ENCODE results near the gene AKR1C2. TPM values are rescaled to one million over a fixed set of nuclear protein-coding genes. Genes with fewer than 3 reads are reported as not detected.

Gene AKR1C2
- total and polyA plus RNA-seq, 9 of the 15 experiments (the other 6 are each of a cell fraction or from before 2014, with no cell fraction given) = 13.8 to 74.0 (median 30.5) TPM

DNA sequence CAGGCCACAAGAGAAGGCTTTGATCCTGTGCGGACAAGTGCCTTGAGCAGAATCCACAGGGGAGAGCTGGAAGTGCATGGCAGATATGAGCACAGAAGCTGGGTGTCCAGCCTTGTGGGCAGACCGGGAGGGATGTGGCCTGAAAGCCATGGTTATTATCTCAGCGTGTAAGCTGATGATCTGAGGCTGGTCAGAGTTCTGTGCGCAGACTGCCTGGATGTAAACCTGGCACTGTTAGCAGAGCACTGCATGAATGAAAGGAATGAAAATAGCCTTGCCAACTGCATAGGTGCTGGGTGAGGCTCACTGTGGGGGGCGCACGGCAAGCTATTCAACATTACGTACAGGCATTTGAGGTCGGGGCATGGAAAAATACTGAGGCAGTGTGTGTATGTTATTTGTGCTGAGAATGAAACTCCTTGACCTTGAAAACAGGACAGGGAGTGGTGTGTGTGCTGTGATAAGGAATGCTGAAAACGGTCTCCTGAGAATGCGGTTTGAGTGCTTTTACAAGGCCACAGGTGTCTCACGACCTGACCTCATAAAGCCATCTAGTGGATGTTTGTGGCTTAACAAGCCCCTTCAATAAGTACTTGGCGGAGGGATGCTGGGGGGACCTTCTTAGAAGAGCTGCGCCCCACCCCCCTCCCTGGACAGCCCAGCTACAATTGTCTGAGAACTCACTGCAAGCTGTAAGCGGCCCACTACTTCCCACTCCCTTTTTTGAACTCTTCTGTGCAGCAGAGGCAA is 21.8 kb downstream of the AKR1C2 start (continued):
- TF ChIP-seq, protein P1, sequence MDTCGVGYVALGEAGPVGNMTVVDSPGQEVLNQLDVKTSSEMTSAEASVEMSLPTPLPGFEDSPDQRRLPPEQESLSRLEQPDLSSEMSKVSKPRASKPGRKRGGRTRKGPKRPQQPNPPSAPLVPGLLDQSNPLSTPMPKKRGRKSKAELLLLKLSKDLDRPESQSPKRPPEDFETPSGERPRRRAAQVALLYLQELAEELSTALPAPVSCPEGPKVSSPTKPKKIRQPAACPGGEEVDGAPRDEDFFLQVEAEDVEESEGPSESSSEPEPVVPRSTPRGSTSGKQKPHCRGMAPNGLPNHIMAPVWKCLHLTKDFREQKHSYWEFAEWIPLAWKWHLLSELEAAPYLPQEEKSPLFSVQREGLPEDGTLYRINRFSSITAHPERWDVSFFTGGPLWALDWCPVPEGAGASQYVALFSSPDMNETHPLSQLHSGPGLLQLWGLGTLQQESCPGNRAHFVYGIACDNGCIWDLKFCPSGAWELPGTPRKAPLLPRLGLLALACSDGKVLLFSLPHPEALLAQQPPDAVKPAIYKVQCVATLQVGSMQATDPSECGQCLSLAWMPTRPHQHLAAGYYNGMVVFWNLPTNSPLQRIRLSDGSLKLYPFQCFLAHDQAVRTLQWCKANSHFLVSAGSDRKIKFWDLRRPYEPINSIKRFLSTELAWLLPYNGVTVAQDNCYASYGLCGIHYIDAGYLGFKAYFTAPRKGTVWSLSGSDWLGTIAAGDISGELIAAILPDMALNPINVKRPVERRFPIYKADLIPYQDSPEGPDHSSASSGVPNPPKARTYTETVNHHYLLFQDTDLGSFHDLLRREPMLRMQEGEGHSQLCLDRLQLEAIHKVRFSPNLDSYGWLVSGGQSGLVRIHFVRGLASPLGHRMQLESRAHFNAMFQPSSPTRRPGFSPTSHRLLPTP (IDR thresholded peaks at IDR 0.05; ENCODE audit: borderline replicate concordance, extremely low read depth, insufficient read length) = no peak
- TF ChIP-seq TEAD4 (IDR thresholded peaks at IDR 0.05; ENCODE audit: low read length) (peak; percentile 91), TEAD4 (CRISPR knock-in tag; IDR thresholded peaks at IDR 0.05; ENCODE audit: borderline replicate concordance) (no peak), SIX5 (IDR thresholded peaks at IDR 0.05; ENCODE audit: borderline replicate concordance in 1 of 2, insufficient read depth in 1 of 2, low read depth in 1 of 2, low read length in 2 of 2) (no peak), WHSC1 (IDR thresholded peaks at IDR 0.05; ENCODE audit: low read length) (no peak), ZBED1 (IDR thresholded peaks at IDR 0.05) (no peak), EGR1 (conservative IDR thresholded peaks at IDR 0.05) (no peak; the same call in 1 of the 2 replicates), RBM14 (IDR thresholded peaks at IDR 0.05; ENCODE audit: borderline replicate concordance, insufficient read depth, low read depth, low read length) (no peak), BCL6 (CRISPR knock-in tag; IDR thresholded peaks at IDR 0.05) (no peak), ZNF121 (CRISPR knock-in tag; conservative IDR thresholded peaks at IDR 0.05) (0 out of 2 replicates have a peak, but pooled peaks have one; percentile 16), ARHGAP35 (IDR thresholded peaks at IDR 0.05; ENCODE audit: partially characterized antibody) (no peak), PML (IDR thresholded peaks at IDR 0.05; ENCODE audit: low read length) (peak; percentile 45; the same call in 1 of the 2 replicates), KDM1A (IDR thresholded peaks at IDR 0.05) (peak; percentile 73 to 74; a peak in 3 of 4 replicates)
- TF ChIP-seq, protein P2, sequence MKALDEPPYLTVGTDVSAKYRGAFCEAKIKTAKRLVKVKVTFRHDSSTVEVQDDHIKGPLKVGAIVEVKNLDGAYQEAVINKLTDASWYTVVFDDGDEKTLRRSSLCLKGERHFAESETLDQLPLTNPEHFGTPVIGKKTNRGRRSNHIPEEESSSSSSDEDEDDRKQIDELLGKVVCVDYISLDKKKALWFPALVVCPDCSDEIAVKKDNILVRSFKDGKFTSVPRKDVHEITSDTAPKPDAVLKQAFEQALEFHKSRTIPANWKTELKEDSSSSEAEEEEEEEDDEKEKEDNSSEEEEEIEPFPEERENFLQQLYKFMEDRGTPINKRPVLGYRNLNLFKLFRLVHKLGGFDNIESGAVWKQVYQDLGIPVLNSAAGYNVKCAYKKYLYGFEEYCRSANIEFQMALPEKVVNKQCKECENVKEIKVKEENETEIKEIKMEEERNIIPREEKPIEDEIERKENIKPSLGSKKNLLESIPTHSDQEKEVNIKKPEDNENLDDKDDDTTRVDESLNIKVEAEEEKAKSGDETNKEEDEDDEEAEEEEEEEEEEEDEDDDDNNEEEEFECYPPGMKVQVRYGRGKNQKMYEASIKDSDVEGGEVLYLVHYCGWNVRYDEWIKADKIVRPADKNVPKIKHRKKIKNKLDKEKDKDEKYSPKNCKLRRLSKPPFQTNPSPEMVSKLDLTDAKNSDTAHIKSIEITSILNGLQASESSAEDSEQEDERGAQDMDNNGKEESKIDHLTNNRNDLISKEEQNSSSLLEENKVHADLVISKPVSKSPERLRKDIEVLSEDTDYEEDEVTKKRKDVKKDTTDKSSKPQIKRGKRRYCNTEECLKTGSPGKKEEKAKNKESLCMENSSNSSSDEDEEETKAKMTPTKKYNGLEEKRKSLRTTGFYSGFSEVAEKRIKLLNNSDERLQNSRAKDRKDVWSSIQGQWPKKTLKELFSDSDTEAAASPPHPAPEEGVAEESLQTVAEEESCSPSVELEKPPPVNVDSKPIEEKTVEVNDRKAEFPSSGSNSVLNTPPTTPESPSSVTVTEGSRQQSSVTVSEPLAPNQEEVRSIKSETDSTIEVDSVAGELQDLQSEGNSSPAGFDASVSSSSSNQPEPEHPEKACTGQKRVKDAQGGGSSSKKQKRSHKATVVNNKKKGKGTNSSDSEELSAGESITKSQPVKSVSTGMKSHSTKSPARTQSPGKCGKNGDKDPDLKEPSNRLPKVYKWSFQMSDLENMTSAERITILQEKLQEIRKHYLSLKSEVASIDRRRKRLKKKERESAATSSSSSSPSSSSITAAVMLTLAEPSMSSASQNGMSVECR (CRISPR knock-in tag; IDR thresholded peaks at IDR 0.05) = no peak
- TF ChIP-seq, protein P3, sequence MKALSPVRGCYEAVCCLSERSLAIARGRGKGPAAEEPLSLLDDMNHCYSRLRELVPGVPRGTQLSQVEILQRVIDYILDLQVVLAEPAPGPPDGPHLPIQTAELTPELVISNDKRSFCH (CRISPR knock-in tag; IDR thresholded peaks at IDR 0.05) = no peak
- TF ChIP-seq, protein P3 (tag; IDR thresholded peaks at IDR 0.05) = peak; percentile 73; the same call in 1 of the 2 replicates
- TF ChIP-seq, protein P4, sequence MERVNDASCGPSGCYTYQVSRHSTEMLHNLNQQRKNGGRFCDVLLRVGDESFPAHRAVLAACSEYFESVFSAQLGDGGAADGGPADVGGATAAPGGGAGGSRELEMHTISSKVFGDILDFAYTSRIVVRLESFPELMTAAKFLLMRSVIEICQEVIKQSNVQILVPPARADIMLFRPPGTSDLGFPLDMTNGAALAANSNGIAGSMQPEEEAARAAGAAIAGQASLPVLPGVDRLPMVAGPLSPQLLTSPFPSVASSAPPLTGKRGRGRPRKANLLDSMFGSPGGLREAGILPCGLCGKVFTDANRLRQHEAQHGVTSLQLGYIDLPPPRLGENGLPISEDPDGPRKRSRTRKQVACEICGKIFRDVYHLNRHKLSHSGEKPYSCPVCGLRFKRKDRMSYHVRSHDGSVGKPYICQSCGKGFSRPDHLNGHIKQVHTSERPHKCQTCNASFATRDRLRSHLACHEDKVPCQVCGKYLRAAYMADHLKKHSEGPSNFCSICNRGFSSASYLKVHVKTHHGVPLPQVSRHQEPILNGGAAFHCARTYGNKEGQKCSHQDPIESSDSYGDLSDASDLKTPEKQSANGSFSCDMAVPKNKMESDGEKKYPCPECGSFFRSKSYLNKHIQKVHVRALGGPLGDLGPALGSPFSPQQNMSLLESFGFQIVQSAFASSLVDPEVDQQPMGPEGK (CRISPR knock-in tag; IDR thresholded peaks at IDR 0.05; ENCODE audit: borderline replicate concordance) = no peak

All from K562 (cell line).